Loucy (cell line): ENCODE results near the gene ADAMTS13.

Source experiments
- H2AFZ ChIP-seq: fragments of 200-600 bp; sonication (generic); 2 replicates; pipeline ENCODE4 v1.6.0; 2016; ENCODE audit warnings: antibody characterized with exemption, mild to moderate bottlenecking, low read length, moderate library complexity
- H3F3A ChIP-seq: fragments of 200-600 bp; 2 replicates; pipeline ENCODE4 v1.6.0; 2016; ENCODE audit warnings: antibody characterized with exemption, low read depth, mild to moderate bottlenecking
- H3K27me3 ChIP-seq: fragments of 200-600 bp; sonication (generic); 2 replicates; pipeline ENCODE4 v1.6.1; 2014; ENCODE audit warnings: low read length, mild to moderate bottlenecking; ENCODE audit not compliant: insufficient read depth, poor library complexity, severe bottlenecking
- H3K36me3 ChIP-seq: fragments of 200-600 bp; sonication (generic); 2 replicates; pipeline ENCODE4 v1.6.1; 2016; ENCODE audit warnings: low read length; ENCODE audit not compliant: insufficient read depth
- H3K4me1 ChIP-seq: fragments of 200-600 bp; sonication (generic); 2 replicates; pipeline ENCODE4 v1.5.1; 2014; ENCODE audit warnings: low read length, mild to moderate bottlenecking; ENCODE audit not compliant: insufficient read depth, poor library complexity, severe bottlenecking
- H3K4me2 ChIP-seq: fragments of 200-600 bp; sonication (generic); 2 replicates; pipeline ENCODE4 v1.6.0; 2014; ENCODE audit warnings: antibody characterized with exemption, low read length, low read depth, mild to moderate bottlenecking; ENCODE audit not compliant: poor library complexity, severe bottlenecking
- H3K4me3 ChIP-seq: fragments of 200-600 bp; sonication (generic); 2 replicates; pipeline ENCODE4 v1.5.1; 2014; ENCODE audit warnings: low read length, mild to moderate bottlenecking, mixed read lengths; ENCODE audit not compliant: poor library complexity, severe bottlenecking
- H3K79me2 ChIP-seq: fragments of 200-600 bp; sonication (generic); 2 replicates; pipeline ENCODE4 v1.6.1; 2014; ENCODE audit warnings: low read length; ENCODE audit not compliant: insufficient read depth
- H3K9ac ChIP-seq: fragments of 200-600 bp; sonication (generic); 2 replicates; pipeline ENCODE4 v1.6.0; 2014; ENCODE audit warnings: mild to moderate bottlenecking, low read depth, low read length, moderate library complexity; ENCODE audit not compliant: poor library complexity, severe bottlenecking
- H3K9me2 ChIP-seq: fragments of 200-600 bp; sonication (generic); replicated peaks from 2 replicates; pipeline ENCODE4 v1.6.1; 2016; ENCODE audit warnings: low read depth, low read length, mixed read lengths
- H3K9me3 ChIP-seq: fragments of 200-600 bp; sonication (generic); 2 replicates; pipeline ENCODE4 v1.6.1; 2014; ENCODE audit warnings: mild to moderate bottlenecking, antibody characterized with exemption, low read length, low read depth; ENCODE audit not compliant: insufficient read depth
- H4K20me1 ChIP-seq: fragments of 200-600 bp; sonication (generic); 2 replicates; pipeline ENCODE4 v1.6.0; 2014; ENCODE audit warnings: antibody characterized with exemption, low read length, mild to moderate bottlenecking; ENCODE audit not compliant: insufficient read depth, poor library complexity, severe bottlenecking
- EZH2phosphoT487 ChIP-seq: fragments of 200-600 bp; IDR thresholded peaks from 2 replicates; pipeline ENCODE4 v1.6.1; 2018; ENCODE audit warnings: antibody characterized with exemption, mild to moderate bottlenecking, moderate library complexity, borderline replicate concordance
- TF ChIP-seq, protein P1 (sequence below): fragments of 200-600 bp; sonication (generic); conservative IDR thresholded peaks from 2 replicates; pipeline ENCODE4 v1.5.1; 2014; ENCODE audit warnings: mild to moderate bottlenecking, antibody characterized with exemption, low read length

ADAMTS13 gene

DNA sequence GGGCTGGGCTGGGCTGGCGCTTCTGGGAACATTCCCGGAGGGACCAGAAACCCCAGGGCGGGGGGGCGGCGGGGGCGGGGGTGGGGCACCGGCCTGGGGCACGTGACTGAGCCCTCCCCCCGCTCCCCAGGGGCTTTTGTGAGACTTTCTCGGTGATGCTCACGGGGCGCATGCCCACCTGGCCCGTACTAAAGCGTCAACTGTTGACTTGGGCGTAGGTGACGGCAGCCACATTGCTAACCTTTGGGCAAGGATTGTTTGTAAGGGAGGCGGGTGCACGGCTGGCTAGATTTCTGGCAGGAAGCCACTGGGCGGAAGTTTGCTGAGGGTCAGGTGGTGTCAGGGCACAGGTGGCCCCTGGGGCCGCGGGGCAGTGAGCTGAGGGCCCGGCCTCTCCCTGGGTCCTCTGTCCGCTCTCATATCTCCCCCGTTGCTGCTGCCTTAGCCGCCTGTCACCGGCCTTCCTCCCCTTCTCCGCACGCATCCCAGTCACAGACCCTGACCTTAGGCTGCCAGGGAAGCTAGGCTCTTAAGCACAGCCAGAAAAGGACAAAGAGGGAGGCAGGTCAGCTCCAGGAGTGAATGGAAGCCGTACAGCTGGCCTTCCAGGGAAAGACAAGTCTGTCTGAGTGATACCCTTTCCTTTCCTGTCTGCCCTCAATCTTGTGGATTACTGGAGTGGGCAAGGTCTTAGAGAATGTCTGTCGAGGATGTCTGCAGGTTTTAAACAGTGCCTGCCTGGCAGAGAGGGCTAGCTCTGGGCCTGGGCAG is 38.4 kb downstream of the ADAMTS13 start:
- Histone ChIP-seq H2AFZ (peak overlapping the region; percentile 34; the same call in 1 of the 2 replicates), H3K4me2 (peak overlapping the region; percentile 87), H4K20me1 (peaks cover 16% of the 10 kb centered on the region), H3F3A (no peaks in the 10 kb centered on the region), H3K79me2 (peaks cover 24% of the 10 kb centered on the region; the same call in 1 of the 2 replicates), H3K27me3 (no peaks in the 10 kb centered on the region), H3K4me1 (peaks cover 29% of the 10 kb centered on the region), H3K9me2 (no peaks in the 10 kb centered on the region), H3K4me3 (peak overlapping the region; percentile 77), H3K36me3 (peaks cover 5% of the 10 kb centered on the region; the same call in 1 of the 2 replicates), H3K9ac (peak overlapping the region; percentile 73), H3K9me3 (no peaks in the 10 kb centered on the region)
- no peak for TF ChIP-seq EZH2phosphoT487
- TF ChIP-seq, protein P1, sequence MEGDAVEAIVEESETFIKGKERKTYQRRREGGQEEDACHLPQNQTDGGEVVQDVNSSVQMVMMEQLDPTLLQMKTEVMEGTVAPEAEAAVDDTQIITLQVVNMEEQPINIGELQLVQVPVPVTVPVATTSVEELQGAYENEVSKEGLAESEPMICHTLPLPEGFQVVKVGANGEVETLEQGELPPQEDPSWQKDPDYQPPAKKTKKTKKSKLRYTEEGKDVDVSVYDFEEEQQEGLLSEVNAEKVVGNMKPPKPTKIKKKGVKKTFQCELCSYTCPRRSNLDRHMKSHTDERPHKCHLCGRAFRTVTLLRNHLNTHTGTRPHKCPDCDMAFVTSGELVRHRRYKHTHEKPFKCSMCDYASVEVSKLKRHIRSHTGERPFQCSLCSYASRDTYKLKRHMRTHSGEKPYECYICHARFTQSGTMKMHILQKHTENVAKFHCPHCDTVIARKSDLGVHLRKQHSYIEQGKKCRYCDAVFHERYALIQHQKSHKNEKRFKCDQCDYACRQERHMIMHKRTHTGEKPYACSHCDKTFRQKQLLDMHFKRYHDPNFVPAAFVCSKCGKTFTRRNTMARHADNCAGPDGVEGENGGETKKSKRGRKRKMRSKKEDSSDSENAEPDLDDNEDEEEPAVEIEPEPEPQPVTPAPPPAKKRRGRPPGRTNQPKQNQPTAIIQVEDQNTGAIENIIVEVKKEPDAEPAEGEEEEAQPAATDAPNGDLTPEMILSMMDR, result no peak

DNA sequence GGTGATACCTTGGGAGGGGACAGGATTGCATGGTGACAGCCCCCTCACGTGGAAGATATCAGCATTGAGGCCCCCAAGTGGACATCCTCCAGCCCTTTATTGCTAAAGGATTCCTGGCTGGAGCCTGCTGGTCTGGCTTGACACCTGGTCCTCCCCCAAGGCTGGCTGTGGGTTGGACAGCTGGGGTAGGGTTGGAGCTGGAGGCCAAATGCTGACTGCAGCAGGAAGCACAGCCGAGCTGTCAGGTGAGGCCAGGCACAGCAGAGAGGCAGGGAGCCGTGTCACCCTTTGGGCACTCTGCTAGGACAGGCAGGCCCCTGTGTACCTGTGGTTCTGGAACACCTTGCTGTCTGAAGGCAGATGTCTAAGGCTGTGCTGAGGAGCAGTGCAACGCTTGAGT is 39.8 kb downstream of the ADAMTS13 start:
- Histone ChIP-seq H3K79me2 (peaks cover 24% of the 10 kb centered on the region; the same call in 1 of the 2 replicates), H3K9me3 (no peaks in the 10 kb centered on the region), H3K36me3 (peaks cover 5% of the 10 kb centered on the region; the same call in 1 of the 2 replicates), H3K27me3 (no peaks in the 10 kb centered on the region), H3F3A (no peaks in the 10 kb centered on the region; the same call in 1 of the 2 replicates), H4K20me1 (peaks cover 16% of the 10 kb centered on the region), H3K9me2 (no peaks in the 10 kb centered on the region), H3K4me1 (peaks cover 29% of the 10 kb centered on the region), H3K9ac (peak overlapping the region; percentile 73), H2AFZ (no peak overlapping the region), H3K4me2 (peak overlapping the region; percentile 80), H3K4me3 (peak overlapping the region; percentile 77)
- TF ChIP-seq EZH2phosphoT487, result no peak
- TF ChIP-seq, protein P1, result no peak

DNA sequence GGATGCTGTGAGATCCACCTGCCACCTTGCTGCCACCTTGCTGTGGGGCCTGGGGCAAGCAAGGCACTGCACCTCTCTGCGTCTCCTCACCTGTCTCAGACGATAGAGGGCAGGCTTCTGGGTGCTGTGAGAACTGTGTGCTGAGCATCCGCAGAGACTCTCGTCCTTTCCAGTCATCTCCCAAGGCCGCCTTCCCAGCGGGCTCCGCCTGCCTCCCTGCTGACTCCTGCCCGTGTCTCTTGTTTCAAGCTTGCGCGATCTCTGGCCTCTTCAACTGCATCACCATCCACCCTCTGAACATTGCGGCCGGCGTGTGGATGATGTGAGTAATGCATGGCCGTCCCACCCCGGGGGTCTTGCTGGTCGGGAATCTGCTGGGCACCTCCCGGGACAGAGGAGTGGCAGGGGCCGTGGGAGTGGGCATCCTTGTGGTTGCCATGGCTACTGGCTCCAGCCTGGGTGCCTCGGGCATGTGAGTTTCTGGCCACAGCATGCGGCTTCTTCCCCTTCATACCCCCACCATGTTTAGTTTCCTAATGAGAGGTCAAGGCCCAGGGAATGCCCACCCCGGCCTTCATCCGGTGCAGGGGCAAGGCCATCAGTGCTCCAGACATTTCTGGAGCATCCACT is 41.2 kb downstream of the ADAMTS13 start:
- no peaks in the 10 kb centered on the region for H3K9me2 ChIP-seq
- peaks cover 16% of the 10 kb centered on the region for H4K20me1 ChIP-seq
- TF ChIP-seq EZH2phosphoT487, result no peak
- TF ChIP-seq, protein P1, result peak; percentile 25; the same call in 1 of the 2 replicates
- no peak overlapping the region for H2AFZ ChIP-seq
- H3K36me3 ChIP-seq, result peaks cover 5% of the 10 kb centered on the region; the same call in 1 of the 2 replicates
- no peak overlapping the region for H3K9ac ChIP-seq
- no peaks in the 10 kb centered on the region for H3K27me3 ChIP-seq
- H3K4me3 ChIP-seq, result no peak overlapping the region
- H3F3A ChIP-seq, result no peaks in the 10 kb centered on the region; the same call in 1 of the 2 replicates
- no peak overlapping the region for H3K4me2 ChIP-seq
- H3K4me1 ChIP-seq, result peaks cover 29% of the 10 kb centered on the region
- H3K9me3 ChIP-seq, result no peaks in the 10 kb centered on the region
- peaks cover 24% of the 10 kb centered on the region; the same call in 1 of the 2 replicates for H3K79me2 ChIP-seq
